BJ (cell line): ENCODE results near the gene TP53I11. TPM values are rescaled to one million over a fixed set of nuclear protein-coding genes. Genes with fewer than 3 reads are reported as not detected.
A peak's percentile ranks its signal among the peaks of the same experiment; 100 is the strongest.

ENCODE experiments used
- CTCF ChIA-PET: fragments of 350-600 bp; formaldehyde crosslinking; extraction: SDS; loops from one replicate; lab custom pipeline; 2021; ENCODE audit warnings: antibody characterized with exemption, inconsistent platforms; lab: Yijun Ruan, JAX
- POLR2A ChIA-PET: fragments of 300-600 bp; sonication (Branson Sonifier 250); formaldehyde crosslinking; extraction: SDS; loops from one replicate; lab custom pipeline; 2021; ENCODE audit warnings: antibody characterized with exemption; lab: Charles Lee
- DNase-seq: peaks from one replicate; pipeline ENCODE4 v3.0.0-alpha.2; 2011; ENCODE audit warnings: low read depth
- H3K27me3 ChIP-seq: 2 replicates; pipeline ENCODE4 v1.6.0; 2011; ENCODE audit warnings: low read length; ENCODE audit not compliant: control insufficient read depth, insufficient read depth
- H3K36me3 ChIP-seq: 2 replicates; pipeline ENCODE4 v1.5.1; 2011; ENCODE audit warnings: low read length; ENCODE audit not compliant: control insufficient read depth, insufficient read depth
- H3K4me3 ChIP-seq: 2 replicates; pipeline ENCODE4 v1.5.1; 2011; ENCODE audit warnings: low read depth, mild to moderate bottlenecking, control low read depth, low read length
- polyA plus RNA-seq: library from polyadenylated mRNA; depleted of rRNA; stranded (reverse); fragments of >200 nt; gene quantifications from 2 replicates; pipeline ENCODE4 v1.2.3, GENCODE V29; 2011
- TF ChIP-seq, protein P1 (sequence below): IDR thresholded peaks from 2 replicates; pipeline ENCODE4 v1.5.1; 2011; ENCODE audit warnings: low read depth, mild to moderate bottlenecking, control low read depth, inconsistent platforms, low read length, moderate library complexity; ENCODE audit not compliant: insufficient read depth

TP53I11 gene
- polyA plus RNA-seq, 1 experiment, result 29.6 TPM

DNA sequence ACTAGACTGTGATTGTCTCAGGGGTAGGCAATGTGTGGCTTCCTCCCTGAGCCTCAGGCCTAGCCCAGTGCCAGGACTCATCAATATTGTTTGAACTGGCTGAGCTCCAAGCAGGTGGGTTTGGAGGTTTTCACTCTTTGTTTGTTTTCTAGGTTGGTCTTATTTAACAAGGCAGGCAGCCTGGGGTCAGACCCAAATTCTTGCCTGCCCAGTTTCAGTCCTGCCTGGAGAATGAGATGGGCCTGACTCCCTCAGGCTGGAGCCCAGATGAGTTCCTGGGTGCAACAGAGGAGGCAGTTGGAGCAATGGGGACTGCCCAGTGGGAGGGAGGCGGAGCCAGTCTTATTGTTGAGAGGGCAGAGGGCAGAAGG is 28.3 kb upstream of the TP53I11 start:
- Histone ChIP-seq H3K4me3 (no peak overlapping the region), H3K36me3 (no peaks in the 10 kb centered on the region), H3K27me3 (peaks cover 6% of the 10 kb centered on the region)
- CTCF ChIA-PET, result interaction anchor here (0.5 to 1.7 kb wide), 8 partner anchors 9 to 132 kb away, joined by 3 to 5 read pairs (median 3); no protein-coding TSS in a partner anchor
- TF ChIP-seq, protein P1, sequence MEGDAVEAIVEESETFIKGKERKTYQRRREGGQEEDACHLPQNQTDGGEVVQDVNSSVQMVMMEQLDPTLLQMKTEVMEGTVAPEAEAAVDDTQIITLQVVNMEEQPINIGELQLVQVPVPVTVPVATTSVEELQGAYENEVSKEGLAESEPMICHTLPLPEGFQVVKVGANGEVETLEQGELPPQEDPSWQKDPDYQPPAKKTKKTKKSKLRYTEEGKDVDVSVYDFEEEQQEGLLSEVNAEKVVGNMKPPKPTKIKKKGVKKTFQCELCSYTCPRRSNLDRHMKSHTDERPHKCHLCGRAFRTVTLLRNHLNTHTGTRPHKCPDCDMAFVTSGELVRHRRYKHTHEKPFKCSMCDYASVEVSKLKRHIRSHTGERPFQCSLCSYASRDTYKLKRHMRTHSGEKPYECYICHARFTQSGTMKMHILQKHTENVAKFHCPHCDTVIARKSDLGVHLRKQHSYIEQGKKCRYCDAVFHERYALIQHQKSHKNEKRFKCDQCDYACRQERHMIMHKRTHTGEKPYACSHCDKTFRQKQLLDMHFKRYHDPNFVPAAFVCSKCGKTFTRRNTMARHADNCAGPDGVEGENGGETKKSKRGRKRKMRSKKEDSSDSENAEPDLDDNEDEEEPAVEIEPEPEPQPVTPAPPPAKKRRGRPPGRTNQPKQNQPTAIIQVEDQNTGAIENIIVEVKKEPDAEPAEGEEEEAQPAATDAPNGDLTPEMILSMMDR, result no peak
- DNase-seq, result no peak
- POLR2A ChIA-PET, result no interaction called here

DNA sequence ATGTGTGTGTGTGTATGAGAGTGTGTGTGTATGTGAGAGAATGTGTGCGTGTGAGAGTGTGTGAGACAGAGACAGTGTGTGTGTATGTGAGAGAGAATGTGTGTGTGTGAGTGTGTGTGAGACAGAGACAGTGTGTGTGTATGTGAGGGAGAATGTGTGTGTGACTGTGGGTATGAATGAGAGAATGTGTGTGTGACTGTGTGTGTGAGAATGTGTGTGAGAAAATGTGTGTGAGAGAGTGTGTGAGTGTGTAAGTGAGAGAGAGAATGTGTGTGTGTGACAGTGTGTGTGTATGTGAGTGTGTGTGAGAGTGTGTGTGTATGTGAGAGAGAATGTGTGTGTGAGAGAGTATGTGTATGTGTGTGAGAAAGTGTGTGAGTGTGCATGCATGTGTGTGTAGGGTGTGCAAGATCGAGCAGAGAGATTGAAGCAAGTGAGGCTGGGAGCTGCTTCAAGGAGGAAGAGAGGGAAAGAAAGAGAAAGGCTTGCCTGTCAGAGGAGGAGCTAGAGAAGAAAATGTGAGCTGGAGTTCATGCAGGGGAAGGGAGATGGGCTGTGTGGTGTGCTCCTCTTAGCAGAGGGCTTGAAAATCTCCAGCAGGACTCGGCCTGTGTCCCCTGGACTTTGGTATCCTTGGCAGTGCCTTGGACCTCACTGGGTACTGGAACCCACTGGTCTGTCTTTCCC is 27.7 kb upstream of the TP53I11 start:
- POLR2A ChIA-PET, result no interaction called here
- no peak overlapping the region for H3K4me3 ChIP-seq
- H3K36me3 ChIP-seq, result no peaks in the 10 kb centered on the region
- peaks cover 6% of the 10 kb centered on the region for H3K27me3 ChIP-seq
- CTCF ChIA-PET, result interaction anchor here (0.7 to 1.3 kb wide), 5 partner anchors 10 to 51 kb away, joined by 3 to 5 read pairs (median 3); no protein-coding TSS in a partner anchor
- no peak for DNase-seq
- TF ChIP-seq, protein P1, result no peak

DNA sequence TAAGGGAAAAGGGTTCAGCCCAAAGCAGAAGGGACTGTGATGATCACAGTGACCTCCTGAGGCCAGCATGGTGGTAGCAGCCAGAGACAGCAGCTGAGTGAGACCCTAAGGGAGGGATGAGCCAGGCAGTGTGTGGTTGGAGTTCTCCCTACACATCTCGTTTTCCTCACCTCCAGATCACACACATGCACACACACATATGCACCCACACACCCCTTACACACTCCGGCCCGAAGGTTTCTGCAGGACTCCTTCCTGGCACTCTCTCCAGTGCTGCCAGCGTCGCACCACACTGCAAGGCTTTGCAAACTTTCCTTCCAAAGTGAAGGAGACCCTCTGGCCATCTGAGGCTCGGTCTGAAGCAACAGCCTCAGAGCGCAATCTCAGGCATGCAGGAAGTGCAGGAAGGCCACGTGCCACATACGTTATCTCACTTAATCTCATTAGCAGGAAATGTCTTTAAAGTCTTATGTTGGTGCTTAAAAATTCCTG is 26.9 kb upstream of the TP53I11 start:
- no peak overlapping the region for H3K4me3 ChIP-seq
- peaks cover 5% of the 10 kb centered on the region for H3K27me3 ChIP-seq
- no peak for DNase-seq
- TF ChIP-seq, protein P1, result peak; percentile 33; the same call in 1 of the 2 replicates
- H3K36me3 ChIP-seq, result no peaks in the 10 kb centered on the region
- CTCF ChIA-PET, result interaction anchor here (0.6 to 1.5 kb wide), 5 partner anchors 13 to 196 kb away, joined by 3 to 4 read pairs (median 3); no protein-coding TSS in a partner anchor
- POLR2A ChIA-PET, result no interaction called here

DNA sequence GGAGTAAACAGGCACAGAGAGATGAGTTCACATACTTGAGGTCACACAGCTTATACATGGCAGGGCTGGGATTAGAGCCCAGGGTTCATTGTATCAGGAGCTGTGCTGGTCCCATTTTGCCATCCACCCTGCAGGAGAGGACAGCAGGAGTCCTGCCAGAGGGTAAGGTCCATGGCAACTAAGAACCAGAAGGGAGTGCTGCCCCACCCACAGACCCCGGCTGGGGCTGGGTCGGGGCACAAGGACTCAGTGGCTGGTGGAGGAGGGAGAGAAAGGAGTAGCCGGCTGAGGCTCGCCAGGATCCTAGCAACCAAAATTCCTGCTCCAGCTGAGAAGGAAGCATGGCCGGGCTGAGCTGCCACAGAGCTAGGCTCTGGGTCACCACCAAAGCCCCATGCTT is 25.9 kb upstream of the TP53I11 start:
- TF ChIP-seq, protein P1, result no peak
- H3K36me3 ChIP-seq, result no peaks in the 10 kb centered on the region
- no peak for DNase-seq
- peaks cover 1% of the 10 kb centered on the region; the same call in 1 of the 2 replicates for H3K27me3 ChIP-seq
- ChIA-PET CTCF (interaction anchor here (0.6 to 1.5 kb wide), 6 partner anchors 13 to 197 kb away, joined by 3 to 4 read pairs (median 3); no protein-coding TSS in a partner anchor), POLR2A (no interaction called here)
- H3K4me3 ChIP-seq, result no peak overlapping the region

DNA sequence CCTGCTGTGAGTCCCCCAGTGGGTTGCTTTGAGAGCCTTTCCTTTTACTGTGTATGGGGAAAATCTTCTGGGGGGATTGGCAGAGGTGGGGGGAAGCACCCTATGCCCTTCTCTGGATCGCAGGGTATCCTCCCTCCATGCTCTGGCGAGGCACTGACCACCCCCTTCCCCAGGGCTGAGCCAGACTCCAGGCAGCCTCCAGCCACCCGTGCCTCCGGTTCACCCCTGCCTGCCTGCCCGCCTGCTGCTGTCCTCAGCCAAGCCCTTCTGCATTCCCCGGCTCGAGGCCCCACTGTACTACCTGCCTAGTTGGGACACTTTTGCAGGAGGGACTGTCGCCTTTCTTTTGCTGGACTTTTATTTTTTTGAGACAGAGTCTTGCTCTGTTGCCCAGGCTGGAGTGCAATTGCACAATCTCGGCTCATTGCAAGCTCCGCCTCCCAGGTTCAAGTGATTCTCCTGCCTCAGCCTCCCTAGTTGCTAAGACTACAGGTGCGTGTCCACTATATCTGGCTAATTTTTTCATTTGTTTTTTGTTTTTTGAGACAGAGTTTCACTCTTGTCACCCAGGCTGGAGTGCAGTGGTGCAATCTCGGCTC is 23.8 kb upstream of the TP53I11 start:
- no peaks in the 10 kb centered on the region for H3K36me3 ChIP-seq
- ChIA-PET POLR2A (no interaction called here), CTCF (no interaction called here)
- peaks cover 1% of the 10 kb centered on the region for H3K27me3 ChIP-seq
- no peak for DNase-seq
- H3K4me3 ChIP-seq, result no peak overlapping the region
- TF ChIP-seq, protein P1, result no peak
